ENCODE results near the gene ASCL2.

ASCL2 gene

GRCh38 chr11:2223153-2223794 lies 47.1 kb downstream of the ASCL2 start:
- no peak for DNase-seq

GRCh38 chr11:2222451-2222850 lies 47.9 kb downstream of the ASCL2 start:
- DNase-seq = no peak

GRCh38 chr11:2221591-2221990 lies 48.8 kb downstream of the ASCL2 start:
- DNase-seq = no peak

- DNase-seq = no peak
Measured at GRCh38 chr11:2221024-2221423, 49.4 kb downstream of the ASCL2 start.

- DNase-seq = no peak
Measured at GRCh38 chr11:2220173-2220771, 50.1 kb downstream of the ASCL2 start.

- no peak for DNase-seq
Measured at GRCh38 chr11:2219318-2220017, 50.9 kb downstream of the ASCL2 start.
